A549 (cell line): Measurements from ENCODE around the gene NCBP3. TPM values are rescaled to one million over a fixed set of nuclear protein-coding genes. Genes with fewer than 3 reads are reported as not detected.
"Not testable (repeated sequence)": the region's sequence is repeated elsewhere in the genome, so short reads cannot be mapped to it uniquely, and the experiment has no call there.

ENCODE experiments used
- ATAC-seq, 2 experiments: fragments of 200-7000 bp in 1 of 2; fragments of >200 bp in 1 of 2; cut with Nextera tagmentation in 1 of 2; cut with Tn5 transposase in 1 of 2; 3 replicates each; pipeline versions ENCODE4 v1.8.0 to v1.9.1; 2018 to 2020; ENCODE audit warnings: mild to moderate bottlenecking in 1 of 2, moderate library complexity in 1 of 2
- CTCF ChIA-PET: fragments of 300-600 bp; sonication (Branson Sonifier 250); formaldehyde crosslinking; extraction: SDS; loops from one replicate; lab custom pipeline; 2021; ENCODE audit warnings: antibody characterized with exemption, inconsistent platforms; lab: Yijun Ruan, JAX
- POLR2A ChIA-PET: fragments of 350-600 bp; formaldehyde crosslinking; extraction: SDS; loops from one replicate; lab custom pipeline; 2021; ENCODE audit warnings: antibody characterized with exemption, inconsistent platforms; lab: Yijun Ruan, JAX
- DNase-seq, 2 experiments: peaks; one replicate each; pipeline versions ENCODE4 v3.0.0 to v3.0.0-alpha.2; 2011 to 2016; ENCODE audit warnings: low read depth in 1 of 2, low spot score in 1 of 2
- FAIRE-seq: peaks from 2 replicates; lab custom pipeline; 2011; peaks lifted over from hg19 to GRCh38; lab: Jason Lieb, UNC
- H3K27ac ChIP-seq, 2 experiments: fragments of >200 bp; sonication (Bioruptor Twin); formaldehyde crosslinking; 3 replicates each; pipeline ENCODE4 v1.5.1; 2016 to 2017
- H3K4me1 ChIP-seq: fragments of >200 bp; sonication (Bioruptor Twin); formaldehyde crosslinking; 3 replicates; pipeline ENCODE4 v1.6.1; 2016
- H3K4me2 ChIP-seq: fragments of >200 bp; sonication (Bioruptor Twin); formaldehyde crosslinking; 3 replicates; pipeline ENCODE4 v1.6.1; 2016
- H3K4me3 ChIP-seq: fragments of >200 bp; sonication (Bioruptor Twin); formaldehyde crosslinking; 3 replicates; pipeline ENCODE4 v1.5.1; 2016
- H3K9me3 ChIP-seq: fragments of >200 bp; sonication (Bioruptor Twin); formaldehyde crosslinking; 3 replicates; pipeline ENCODE4 v1.6.1; 2016
- ELK1 ChIP-seq: fragments of 150-350 bp; IDR thresholded peaks from 2 replicates; pipeline ENCODE4 v1.6.1; 2014; ENCODE audit warnings: low read depth, mild to moderate bottlenecking, low read length
- HDAC2 ChIP-seq: fragments of 200-600 bp; sonication (generic); IDR thresholded peaks from 2 replicates; pipeline ENCODE4 v1.6.1; 2016
- HES2 ChIP-seq: fragments of >200 bp; sonication (Bioruptor Twin); formaldehyde crosslinking; IDR thresholded peaks from 2 replicates; pipeline ENCODE4 v1.6.1; 2016
- HEYL ChIP-seq: fragments of 250-450 bp; sonication (Bioruptor Pico); IDR thresholded peaks from 2 replicates; pipeline ENCODE4 v1.8.0; 2021; ENCODE audit warnings: mild to moderate bottlenecking, moderate library complexity
- HMGXB4 ChIP-seq: fragments of 250-450 bp; sonication (Bioruptor Pico); IDR thresholded peaks from 2 replicates; pipeline ENCODE4 v1.5.0; 2021; ENCODE audit warnings: mild to moderate bottlenecking, moderate library complexity, borderline replicate concordance
- HOXB5 ChIP-seq: fragments of 250-450 bp; sonication (Bioruptor Pico); IDR thresholded peaks from 2 replicates; pipeline ENCODE4 v1.5.0; 2020; ENCODE audit warnings: mild to moderate bottlenecking, moderate library complexity
- JUN ChIP-seq, 2 experiments: fragments of >200 bp; sonication (Bioruptor Twin); formaldehyde crosslinking; IDR thresholded peaks; 2 replicates in 1 of 2; 3 replicates in 1 of 2; pipeline ENCODE4 v1.6.1; 2016 to 2017
- MAFK ChIP-seq: fragments of 450-650 bp; IDR thresholded peaks from 2 replicates; pipeline ENCODE4 v1.6.1; 2014; ENCODE audit not compliant: partially characterized antibody
- MAX ChIP-seq: IDR thresholded peaks from 2 replicates; pipeline ENCODE4 v1.6.1; 2012
- MAZ ChIP-seq: fragments of 150-350 bp; IDR thresholded peaks from 2 replicates; pipeline ENCODE4 v1.6.1; 2014; ENCODE audit warnings: antibody characterized with exemption, low read depth, low read length, borderline replicate concordance
- NPAS2 ChIP-seq: fragments of 250-450 bp; sonication (Bioruptor Pico); IDR thresholded peaks from 2 replicates; pipeline ENCODE4 v1.8.0; 2022; ENCODE audit warnings: mild to moderate bottlenecking, moderate library complexity, borderline replicate concordance
- NR3C1 ChIP-seq: fragments of >200 bp; sonication (Bioruptor Twin); formaldehyde crosslinking; IDR thresholded peaks from 3 replicates; pipeline ENCODE4 v1.6.1; 2017
- POLR2A ChIP-seq: IDR thresholded peaks from 2 replicates; pipeline ENCODE4 v1.6.1; 2012; ENCODE audit warnings: mild to moderate bottlenecking, low read length
- RARB ChIP-seq: fragments of 250-450 bp; sonication (Bioruptor Pico); IDR thresholded peaks from 2 replicates; pipeline ENCODE4 v1.8.0; 2021; ENCODE audit warnings: mild to moderate bottlenecking, moderate library complexity
- REST ChIP-seq: fragments of 200-600 bp; sonication (generic); IDR thresholded peaks from 2 replicates; pipeline ENCODE4 v1.6.1; 2016; ENCODE audit warnings: antibody characterized with exemption, mild to moderate bottlenecking, moderate library complexity
- SMC3 ChIP-seq: fragments of >200 bp; sonication (Bioruptor Twin); formaldehyde crosslinking; IDR thresholded peaks from 3 replicates; pipeline ENCODE4 v1.6.1; 2018; ENCODE audit warnings: inconsistent platforms
- TFCP2L1 ChIP-seq: fragments of 250-450 bp; sonication (Bioruptor Pico); IDR thresholded peaks from 2 replicates; pipeline ENCODE4 v1.5.0; 2021; ENCODE audit warnings: mild to moderate bottlenecking
- ZNF302 ChIP-seq: fragments of 250-450 bp; sonication (Bioruptor Pico); IDR thresholded peaks from 2 replicates; pipeline ENCODE4 v1.9.0; 2021; ENCODE audit warnings: inconsistent platforms, mild to moderate bottlenecking, moderate library complexity
- ZSCAN20 ChIP-seq: fragments of 250-450 bp; sonication (Bioruptor Pico); IDR thresholded peaks from 2 replicates; pipeline ENCODE4 v1.8.0; 2022; ENCODE audit warnings: mild to moderate bottlenecking, moderate library complexity
- WGBS: methylation state at CpG from one replicate; pipeline ENCODE4 v1.1.6; 2017; ENCODE audit errors: missing lambda C conversion rate; 5-methylcytosine and 5-hydroxymethylcytosine counted together
- polyA plus RNA-seq, 4 experiments: library from polyadenylated mRNA; depleted of rRNA in 3 of 4; stranded (reverse); fragments of >200 nt; fragmentation: RNase III in 1 of 4; extraction: RNeasy Plus Mini Kit Qiagen cat#74134 plus additional on column Dnase treatment in 1 of 4; gene quantifications; 2 replicates in 3 of 4; 3 replicates in 1 of 4; pipeline ENCODE4 v1.2.3, GENCODE V29; 2011 to 2017

The NCBP3 gene
- polyA plus RNA-seq, 2 of the 4 experiments (the other 2 are of a cell fraction) = 32.7 to 36.6 TPM

- WGBS = 1% methylated on average over 8 of the region's 8 CpGs
- no peak for DNase-seq
- ChIA-PET CTCF (interaction anchor here (0.8 to 11.3 kb wide), 28 partner anchors 8 to 665 kb away, joined by 3 to 224 read pairs (median 8); partner anchors contain the start of genes ATP2A3 and P2RX1), POLR2A (interaction anchor here (0.9 to 1.8 kb wide), 7 partner anchors 12 to 298 kb away, joined by 3 to 10 read pairs (median 5); partner anchors contain the start of genes CAMKK1, CYB5D2 and HASPIN)
- H3K27ac ChIP-seq = peak overlapping the region; percentile 96 to 97
- peak overlapping the region; percentile 97 for H3K4me2 ChIP-seq
- TF ChIP-seq NR3C1 (no peak), NPAS2 (no peak), MAFK (no peak), MAX (no peak), POLR2A (no peak), TFCP2L1 (CRISPR knock-in tag) (no peak), HEYL (CRISPR knock-in tag) (no peak), HMGXB4 (CRISPR knock-in tag) (no peak), REST (no peak), JUN (IDR thresholded peaks at IDR 0.05) (no peak), HES2 (no peak), MAZ (no peak), HDAC2 (no peak), HOXB5 (CRISPR knock-in tag) (no peak), ZSCAN20 (CRISPR knock-in tag) (no peak), RARB (CRISPR knock-in tag) (no peak), ELK1 (no peak), SMC3 (no peak), ZNF302 (CRISPR knock-in tag) (no peak)
- TF ChIP-seq, all 56 proteins: peak for 0
- no peaks in the 10 kb centered on the region for H3K9me3 ChIP-seq
- H3K4me3 ChIP-seq = peak overlapping the region; percentile 93
- FAIRE-seq = no peak
- H3K4me1 ChIP-seq = peaks cover 17% of the 10 kb centered on the region
- ATAC-seq = peak; percentile 14 to 18; a peak in 3 of 6 replicates
Observed at GRCh38 chr17:3845291-3845620, 790 bp downstream of the NCBP3 start.

GRCh38 chr17:3844556-3844955 is 1.5 kb downstream of the NCBP3 start:
- not testable (repeated sequence) for H3K27ac ChIP-seq, ATAC-seq, H3K9me3 ChIP-seq, FAIRE-seq, DNase-seq
- 92% methylated on average over 19 of the region's 19 CpGs for WGBS
- CTCF ChIA-PET = interaction anchor here (0.8 to 11.3 kb wide), 31 partner anchors 8 to 229 kb away, joined by 3 to 224 read pairs (median 7); partner anchors contain the start of genes ATP2A3 and P2RX1
- POLR2A ChIA-PET = interaction anchor here (1.0 to 1.1 kb wide), 3 partner anchors 48 to 121 kb away, joined by 3 to 4 read pairs (median 4); partner anchors contain the start of genes CAMKK1 and HASPIN
- peak overlapping the region; percentile 93 for H3K4me3 ChIP-seq
- peak overlapping the region; percentile 97 for H3K4me2 ChIP-seq
- peaks cover 17% of the 10 kb centered on the region for H3K4me1 ChIP-seq
